ENCODE measurements around the gene TOMM20L. TPM values are rescaled to one million over a fixed set of nuclear protein-coding genes. Genes with fewer than 3 reads are reported as not detected.

Gene TOMM20L
- total and polyA plus RNA-seq, 9 of the 15 experiments (the other 6 are each of a cell fraction or from before 2014, with no cell fraction given): not detected

DNA sequence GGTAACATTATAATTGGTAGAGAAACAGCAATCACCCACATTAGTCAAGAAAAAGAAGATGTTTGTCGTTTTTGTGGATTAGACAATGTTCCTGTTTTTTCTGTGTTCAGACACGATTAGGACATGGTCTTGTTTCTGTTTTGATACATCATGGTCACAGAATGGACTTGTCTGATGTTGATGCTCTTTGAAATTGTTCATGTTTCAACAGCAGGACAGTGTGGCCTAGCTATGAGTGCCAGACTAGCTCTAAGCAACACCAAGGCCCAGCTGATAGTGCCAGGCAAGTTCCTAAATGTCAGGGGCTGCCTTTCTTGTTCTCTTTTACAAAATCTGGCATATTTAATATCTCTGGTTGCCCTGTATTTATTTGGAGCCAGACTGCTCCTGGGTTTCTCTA is 40.9 kb upstream of the TOMM20L start:
- Histone ChIP-seq H2AFZ (ENCODE audit: low read depth, low read length) (no peak overlapping the region), H3K36me3 (ENCODE audit: control insufficient read depth, insufficient read depth, low read length) (peaks cover 49% of the 10 kb centered on the region; the same call in 2 of the 3 replicates), H3K4me2 (ENCODE audit: insufficient read depth, low read length) (no peak overlapping the region), H3K9ac (ENCODE audit: insufficient read depth in 1 of 2, low read depth in 2 of 2, low read length in 2 of 2) (no peak overlapping the region), H3K79me2 (ENCODE audit: control insufficient read depth, insufficient read depth, low read length) (no peaks in the 10 kb centered on the region), H3K9me3 (replicated peaks; ENCODE audit: control insufficient read depth, insufficient read depth, low read depth, low read length) (no peaks in the 10 kb centered on the region), H4K20me1 (replicated peaks; ENCODE audit: control insufficient read depth, insufficient read depth, low read length) (no peaks in the 10 kb centered on the region), H3K27me3 (ENCODE audit: control insufficient read depth in 2 of 2, insufficient read depth in 2 of 2, low read length in 2 of 2) (no peaks in the 10 kb centered on the region), H3K27ac (ENCODE audit: extremely low read depth, low read depth, low read length) (no peak overlapping the region), H3K4me1 (replicated peaks in 1 of 2; ENCODE audit: control insufficient read depth in 2 of 2, insufficient read depth in 2 of 2, low read length in 2 of 2) (no peaks in the 10 kb centered on the region), H3K4me3 (no peak overlapping the region), H3K9me1 (ENCODE audit: control insufficient read depth, insufficient read depth, low read length) (no peaks in the 10 kb centered on the region)
- 57% methylated on average over 2 of the region's 2 CpGs for WGBS (ENCODE audit: insufficient coverage, low coverage, missing lambda C conversion rate)
- CTCF ChIA-PET (ENCODE audit: low intra/inter-chr PET ratio): no interaction called here
- ATAC-seq: no peak
- no peak for TF ChIP-seq ZNF57 (CRISPR knock-in tag; IDR thresholded peaks at IDR 0.05)
- no peak for TF ChIP-seq STAT5A (IDR thresholded peaks at IDR 0.05; ENCODE audit: borderline replicate concordance, low read length)
- no peak for TF ChIP-seq RCOR1 (IDR thresholded peaks at IDR 0.05; ENCODE audit: borderline replicate concordance in 1 of 2, low read depth in 2 of 2, low read length in 2 of 2)
- no peak for TF ChIP-seq MTA2 (IDR thresholded peaks at IDR 0.05; ENCODE audit: low read depth)
- no peak for TF ChIP-seq ZNF274 (IDR thresholded peaks at IDR 0.05; ENCODE audit: borderline replicate concordance, low read depth, low read length)
- TF ChIP-seq ZFP91 (CRISPR knock-in tag; IDR thresholded peaks at IDR 0.05): no peak
- no peak for TF ChIP-seq CXXC5 (CRISPR knock-in tag; IDR thresholded peaks at IDR 0.05)
- no peak for TF ChIP-seq RBM22 (IDR thresholded peaks at IDR 0.05; ENCODE audit: low read depth, low read length, poor library complexity, severe bottlenecking)
- TF ChIP-seq ZKSCAN8 (CRISPR knock-in tag; IDR thresholded peaks at IDR 0.05): no peak
- no peak for TF ChIP-seq ZBED1 (IDR thresholded peaks at IDR 0.05)
- TF ChIP-seq ASH1L (IDR thresholded peaks at IDR 0.05; ENCODE audit: borderline replicate concordance, low read depth, partially characterized antibody): no peak
- no peak for TF ChIP-seq ZBTB8A (IDR thresholded peaks at IDR 0.05; ENCODE audit: partially characterized antibody)
- no peak for TF ChIP-seq HIVEP1 (CRISPR knock-in tag; IDR thresholded peaks at IDR 0.05)
- TF ChIP-seq HDAC8 (tag; IDR thresholded peaks at IDR 0.05): no peak
- TF ChIP-seq DIDO1 (tag; IDR thresholded peaks at IDR 0.05; ENCODE audit: low read depth): no peak
- no TSS peak for BruUV-seq (replicated peaks)
- POLR2A ChIA-PET: no interaction called here
- in situ Hi-C loops (cut with MboI): loop anchor here (25.0 kb wide), 1 partner anchor 243 kb away; no protein-coding TSS in a partner anchor
- no peak for DNase-seq (ENCODE audit: extremely low read depth in 1 of 4, low spot score in 3 of 4)
- FAIRE-seq: no peak
- intact Hi-C loops (cut with micrococcal nuclease): no loop called here
